Panc1 (cell line): ENCODE measurements around the gene CHST15. TPM values are rescaled to one million over a fixed set of nuclear protein-coding genes. Genes with fewer than 3 reads are reported as not detected.

Experiments
- ATAC-seq: fragments of 200-7000 bp; cut with Tn5 transposase; 2 replicates; pipeline ENCODE4 v1.9.1; 2020; ENCODE audit warnings: mild to moderate bottlenecking, moderate library complexity
- BruUV-seq: library from RNA; stranded (reverse); fragments of 400-500 nt; replicated peaks from 2 replicates; lab custom pipeline; 2021; lab: Mats Ljungman, UMichigan
- CTCF ChIA-PET: fragments of 300-600 bp; sonication (Branson Sonifier 250); formaldehyde crosslinking; loops from one replicate; lab custom pipeline; 2022; ENCODE audit warnings: antibody characterized with exemption; lab: Charles Lee
- POLR2A ChIA-PET: fragments of 300-600 bp; sonication (Branson Sonifier 250); formaldehyde crosslinking; loops from one replicate; lab custom pipeline; 2022; ENCODE audit warnings: antibody characterized with exemption; lab: Charles Lee
- DNase-seq: peaks from one replicate; pipeline ENCODE4 v3.0.0-alpha.2; 2010; ENCODE audit warnings: low read depth, low spot score
- H3K27ac ChIP-seq: 2 replicates; pipeline ENCODE4 v1.5.1; 2011; ENCODE audit warnings: mild to moderate bottlenecking, low read length, inconsistent platforms
- H3K27me3 ChIP-seq: fragments of 200-500 bp; sonication (Bioruptor generic); 2 replicates; pipeline ENCODE4 v1.6.0; 2014; ENCODE audit warnings: low read length, inconsistent platforms; ENCODE audit not compliant: control insufficient read depth, insufficient read depth
- H3K36me3 ChIP-seq: fragments of 200-500 bp; sonication (Bioruptor generic); 2 replicates; pipeline ENCODE4 v1.5.1; 2014; ENCODE audit warnings: inconsistent platforms, mild to moderate bottlenecking, low read length, moderate library complexity; ENCODE audit not compliant: control insufficient read depth, insufficient read depth
- H3K4me1 ChIP-seq: 2 replicates; pipeline ENCODE4 v1.5.1; 2011; ENCODE audit warnings: inconsistent platforms, mild to moderate bottlenecking, low read length, moderate library complexity; ENCODE audit not compliant: control insufficient read depth, insufficient read depth
- H3K4me3 ChIP-seq, 2 experiments: 2 replicates each; pipeline ENCODE4 v1.5.1; 2011 to 2012; ENCODE audit warnings: low read depth in 2 of 2, low read length in 2 of 2, mild to moderate bottlenecking in 2 of 2, inconsistent platforms in 1 of 2, moderate library complexity in 1 of 2
- H3K9me3 ChIP-seq: fragments of 200-500 bp; sonication (Bioruptor generic); 2 replicates; pipeline ENCODE4 v1.5.1; 2014; ENCODE audit warnings: low read depth, mild to moderate bottlenecking, inconsistent platforms, low read length, moderate library complexity; ENCODE audit not compliant: control insufficient read depth, insufficient read depth
- CTCF ChIP-seq: fragments of 450-650 bp; IDR thresholded peaks from 2 replicates; pipeline ENCODE4 v1.5.1; 2017; ENCODE audit warnings: mild to moderate bottlenecking
- POLR2AphosphoS5 ChIP-seq: IDR thresholded peaks from 2 replicates; pipeline ENCODE4 v1.6.1; 2012; ENCODE audit warnings: mild to moderate bottlenecking, low read depth, low read length, moderate library complexity
- REST ChIP-seq, 2 experiments: IDR thresholded peaks; 2 replicates each; pipeline ENCODE4 v1.6.1; 2011 to 2012; ENCODE audit warnings: low read depth in 2 of 2, control low read depth in 1 of 2, low read length in 1 of 2, mild to moderate bottlenecking in 1 of 2, moderate library complexity in 1 of 2; ENCODE audit not compliant: insufficient read depth in 1 of 2
- SIN3A ChIP-seq: IDR thresholded peaks from 2 replicates; pipeline ENCODE4 v1.6.1; 2012; ENCODE audit warnings: low read depth, mild to moderate bottlenecking, low read length, moderate library complexity, borderline replicate concordance; ENCODE audit not compliant: insufficient read depth
- TCF7L2 ChIP-seq: IDR thresholded peaks from 2 replicates; pipeline ENCODE4 v1.6.1; 2011; ENCODE audit warnings: mild to moderate bottlenecking, low read depth, low read length, inconsistent platforms
- in situ Hi-C: cut with HindIII; loops from 2 replicates; pipeline ENCODE4 v1.10.0; 2016; ENCODE audit warnings: low sequenced_read_pairs, low pct_unique_long_range_greater_than_20kb
- intact Hi-C: fragments of 100-400 bp; cut with micrococcal nuclease; formaldehyde crosslinking; loops from one replicate; pipeline ENCODE4 v1.10.0; 2022; ENCODE audit not compliant: unreplicated experiment
- total RNA-seq: library from RNA; stranded (reverse); gene quantifications from one replicate; pipeline ENCODE4 v1.2.1, GENCODE V29; 2021; ENCODE audit not compliant: unreplicated experiment

Gene CHST15
- total RNA-seq, 1 experiment from 2014 or later, result 33.2 TPM

GRCh38 chr10:124000792-124001201 is 92.6 kb downstream of the CHST15 start:
- BruUV-seq, result no TSS peak
- no peak overlapping the region for H3K27ac ChIP-seq
- CTCF ChIA-PET, result no interaction called here
- no peaks in the 10 kb centered on the region for H3K4me1 ChIP-seq
- in situ Hi-C loops, result no loop called here
- no peak for TF ChIP-seq TCF7L2
- TF ChIP-seq REST (IDR thresholded peaks at IDR 0.05; ENCODE audit: insufficient read depth in 1 of 2, low read depth in 2 of 2, low read length in 1 of 2), result no peak
- no peak for TF ChIP-seq POLR2AphosphoS5
- TF ChIP-seq CTCF, result no peak
- no peak for TF ChIP-seq SIN3A
- no peaks in the 10 kb centered on the region for H3K9me3 ChIP-seq
- H3K36me3 ChIP-seq, result no peaks in the 10 kb centered on the region
- H3K27me3 ChIP-seq, result no peaks in the 10 kb centered on the region
- DNase-seq, result no peak
- intact Hi-C loops, result no loop called here
- POLR2A ChIA-PET, result no interaction called here
- no peak overlapping the region for H3K4me3 ChIP-seq
- ATAC-seq, result no peak

- Histone ChIP-seq H3K4me3 (no peak overlapping the region), H3K36me3 (no peaks in the 10 kb centered on the region), H3K4me1 (peaks cover 3% of the 10 kb centered on the region; the same call in 1 of the 2 replicates), H3K27me3 (no peaks in the 10 kb centered on the region), H3K27ac (no peak overlapping the region), H3K9me3 (no peaks in the 10 kb centered on the region)
- BruUV-seq, result no TSS peak
- POLR2A ChIA-PET, result no interaction called here
- TF ChIP-seq CTCF (no peak), POLR2AphosphoS5 (no peak), SIN3A (no peak), REST (IDR thresholded peaks at IDR 0.05; ENCODE audit: insufficient read depth in 1 of 2, low read depth in 2 of 2, low read length in 1 of 2) (no peak), TCF7L2 (no peak)
- in situ Hi-C loops (no loop called here), intact Hi-C loops (loop anchor here (5.0 to 10.0 kb wide), 2 partner anchors 92 to 255 kb away; partner anchors contain the start of gene CHST15)
- DNase-seq (no peak), ATAC-seq (no peak)
- CTCF ChIA-PET, result no interaction called here
These were observed 93.3 kb downstream of the CHST15 start for GRCh38 chr10:123999956-124000615.
